Measurements from ENCODE around the gene NUTM2A.
"Not testable (repeated sequence)": the region's sequence is repeated elsewhere in the genome, so short reads cannot be mapped to it uniquely, and the experiment has no call there.

Gene NUTM2A
- total RNA-seq, result 0.15 to 0.54 (median 0.37) reads per million in 4 donors

GRCh38 chr10:87225148-87225547 lies at the start of gene NUTM2A:
Gene NUTM2A (plus strand): TSS chr10:87225448. CDS start chr10:87225831, 383 bp downstream.
- not testable (repeated sequence) for DNase-seq

GRCh38 chr10:87177587-87177986 lies 47.7 kb upstream of the NUTM2A start:
- DNase-seq, result not testable (repeated sequence)

- not testable (repeated sequence) for DNase-seq
These were observed 40.8 kb upstream of the NUTM2A start for GRCh38 chr10:87184421-87184820.

GRCh38 chr10:87186016-87186415 lies 39.2 kb upstream of the NUTM2A start:
- DNase-seq, result not testable (repeated sequence)

- not testable (repeated sequence) for DNase-seq
These were observed 37.7 kb upstream of the NUTM2A start for GRCh38 chr10:87187573-87187972.

GRCh38 chr10:87191841-87192240 lies 33.4 kb upstream of the NUTM2A start:
- DNase-seq, result not testable (repeated sequence)

GRCh38 chr10:87200924-87201323 lies 24.3 kb upstream of the NUTM2A start:
- peak in 2 of 5 donors; percentile 15 to 72 for DNase-seq

GRCh38 chr10:87204801-87205200 lies 20.4 kb upstream of the NUTM2A start:
- not testable (repeated sequence) for DNase-seq

GRCh38 chr10:87206922-87207321 lies 18.3 kb upstream of the NUTM2A start:
- DNase-seq, result not testable (repeated sequence)

GRCh38 chr10:87210309-87210708 lies 14.9 kb upstream of the NUTM2A start:
- DNase-seq, result not testable (repeated sequence)

- DNase-seq, result not testable (repeated sequence)
These were observed 13.4 kb upstream of the NUTM2A start for GRCh38 chr10:87211848-87212247.

- not testable (repeated sequence) for DNase-seq
These were observed 12.0 kb upstream of the NUTM2A start for GRCh38 chr10:87213150-87213765.

- not testable (repeated sequence) for DNase-seq
These were observed 11.4 kb upstream of the NUTM2A start for GRCh38 chr10:87213806-87214205.

- not testable (repeated sequence) for DNase-seq
These were observed 9.1 kb upstream of the NUTM2A start for GRCh38 chr10:87216120-87216519.

GRCh38 chr10:87219370-87219769 lies 5.9 kb upstream of the NUTM2A start:
- DNase-seq, result not testable (repeated sequence)

- not testable (repeated sequence) for DNase-seq
These were observed 2.5 kb upstream of the NUTM2A start for GRCh38 chr10:87222789-87223188.

- DNase-seq, result not testable (repeated sequence)
These were observed 3.0 kb downstream of the NUTM2A start for GRCh38 chr10:87228247-87228646.

- peak in 1 of 5 donors; percentile 9 for DNase-seq
These were observed 4.0 kb downstream of the NUTM2A start for GRCh38 chr10:87229211-87229610.

GRCh38 chr10:87234854-87235253 lies 9.6 kb downstream of the NUTM2A start:
- not testable (repeated sequence) for DNase-seq

- not testable (repeated sequence) for DNase-seq
These were observed 12.0 kb downstream of the NUTM2A start for GRCh38 chr10:87237244-87237643.

- not testable (repeated sequence) for DNase-seq
These were observed 14.1 kb downstream of the NUTM2A start for GRCh38 chr10:87239346-87239808.

- DNase-seq, result not testable (repeated sequence)
These were observed 16.9 kb downstream of the NUTM2A start for GRCh38 chr10:87242192-87242591.

GRCh38 chr10:87247335-87247734 lies 22.1 kb downstream of the NUTM2A start:
- DNase-seq, result not testable (repeated sequence)

GRCh38 chr10:87248818-87249353 lies 23.6 kb downstream of the NUTM2A start:
- DNase-seq, result not testable (repeated sequence)
